ENCODE results near the gene NCAM1.
"Not testable (repeated sequence)": the region's sequence is repeated elsewhere in the genome, so short reads cannot be mapped to it uniquely, and the experiment has no call there.

The NCAM1 gene

GRCh38 chr11:113283881-113284280, 322.7 kb downstream of the NCAM1 start:
- DNase-seq, result no peak

- no peak for DNase-seq
These were observed 324.8 kb downstream of the NCAM1 start for GRCh38 chr11:113286009-113286408.

GRCh38 chr11:113286509-113287497, 325.6 kb downstream of the NCAM1 start:
- DNase-seq, result no peak

- DNase-seq, result no peak
These were observed 326.6 kb downstream of the NCAM1 start for GRCh38 chr11:113287801-113288200.

GRCh38 chr11:113288286-113288863, 327.2 kb downstream of the NCAM1 start:
- no peak for DNase-seq

GRCh38 chr11:113289431-113290187, 328.4 kb downstream of the NCAM1 start:
- DNase-seq, result peak; percentile 37 to 65

GRCh38 chr11:113293936-113294335, 332.7 kb downstream of the NCAM1 start:
- DNase-seq, result no peak

- DNase-seq, result no peak
These were observed 334.8 kb downstream of the NCAM1 start for GRCh38 chr11:113295993-113296392.

GRCh38 chr11:113296447-113297205, 335.4 kb downstream of the NCAM1 start:
- no peak for DNase-seq

GRCh38 chr11:113298496-113298895, 337.3 kb downstream of the NCAM1 start:
- not testable (repeated sequence) for DNase-seq

GRCh38 chr11:113304916-113305315, 343.7 kb downstream of the NCAM1 start:
- DNase-seq, result no peak

- peak; percentile 68 to 75 for DNase-seq
These were observed 344.5 kb downstream of the NCAM1 start for GRCh38 chr11:113305440-113306336.

- DNase-seq, result no peak
These were observed 347.4 kb downstream of the NCAM1 start for GRCh38 chr11:113308601-113309000.

GRCh38 chr11:113311536-113311935, 350.3 kb downstream of the NCAM1 start:
- no peak for DNase-seq

- no peak for DNase-seq
These were observed 352.4 kb downstream of the NCAM1 start for GRCh38 chr11:113313601-113314000.

- DNase-seq, result no peak
These were observed 352.8 kb downstream of the NCAM1 start for GRCh38 chr11:113314065-113314388.

- peak; percentile 93 to 96 for DNase-seq
These were observed 353.4 kb downstream of the NCAM1 start, which contains the start of gene TTC12 for GRCh38 chr11:113314389-113315301. TSS of gene TTC12 (plus strand) at chr11:113314583. CDS start at chr11:113316258, 1,675 bp downstream.

- no peak for DNase-seq
These were observed 354.6 kb downstream of the NCAM1 start for GRCh38 chr11:113315811-113316210.

GRCh38 chr11:113316256-113316655, 355.0 kb downstream of the NCAM1 start:
- DNase-seq, result no peak

GRCh38 chr11:113317339-113317738, 356.1 kb downstream of the NCAM1 start:
- DNase-seq, result no peak

Data from stimulated activated CD4-positive, alpha-beta T cell treated with anti-CD3 and anti-CD28 coated beads, Interleukin-2, amount 100 ng/mL, for 48 hours (primary cell).